Neural progenitor cell (in vitro differentiated cells): ENCODE results near the gene SUN1. TPM values are rescaled to one million over a fixed set of nuclear protein-coding genes. Genes with fewer than 3 reads are reported as not detected.
"Not testable (repeated sequence)": the region's sequence is repeated elsewhere in the genome, so short reads cannot be mapped to it uniquely, and the experiment has no call there.

Source experiments
- DNase-seq: peaks from one replicate; pipeline ENCODE4 v3.0.0-alpha.2; 2016; ENCODE audit warnings: low spot score
- H2AFZ ChIP-seq: fragments of 200-600 bp; sonication (generic); replicated peaks from 2 replicates; pipeline ENCODE4 v1.6.1; 2016; ENCODE audit warnings: antibody characterized with exemption
- H3F3A ChIP-seq: fragments of 200-600 bp; sonication (generic); 2 replicates; pipeline ENCODE4 v1.6.1; 2016; ENCODE audit warnings: antibody characterized with exemption, low read depth
- H3K27ac ChIP-seq: fragments of 200-600 bp; sonication (generic); 2 replicates; pipeline ENCODE4 v1.5.1; 2016; ENCODE audit warnings: mild to moderate bottlenecking
- H3K27me3 ChIP-seq: fragments of 200-600 bp; sonication (generic); 2 replicates; pipeline ENCODE4 v1.6.1; 2016; ENCODE audit warnings: mild to moderate bottlenecking, moderate library complexity
- H3K36me3 ChIP-seq: fragments of 200-600 bp; sonication (generic); 2 replicates; pipeline ENCODE4 v1.5.1; 2016
- H3K4me1 ChIP-seq: fragments of 200-600 bp; sonication (generic); 2 replicates; pipeline ENCODE4 v1.6.1; 2016; ENCODE audit warnings: mixed run types
- H3K4me2 ChIP-seq: fragments of 200-600 bp; sonication (generic); 2 replicates; pipeline ENCODE4 v1.6.1; 2016
- H3K4me3 ChIP-seq: fragments of 200-600 bp; sonication (generic); 2 replicates; pipeline ENCODE4 v1.5.1; 2016
- H3K79me2 ChIP-seq: fragments of 200-600 bp; sonication (generic); 2 replicates; pipeline ENCODE4 v1.6.1; 2016; ENCODE audit warnings: low read depth
- H3K9ac ChIP-seq: fragments of 200-600 bp; sonication (generic); 2 replicates; pipeline ENCODE4 v1.6.1; 2016
- H3K9me3 ChIP-seq: fragments of 200-600 bp; sonication (generic); 2 replicates; pipeline ENCODE4 v1.5.1; 2016; ENCODE audit warnings: low read depth
- H4K20me1 ChIP-seq: fragments of 200-600 bp; sonication (generic); 2 replicates; pipeline ENCODE4 v1.6.1; 2016; ENCODE audit warnings: low read depth
- H3K27ac Mint-ChIP-seq: 3 replicates; pipeline ENCODE4 v1.8.0; 2021; ENCODE audit warnings: mixed read lengths
- H3K27me3 Mint-ChIP-seq: 2 replicates; pipeline ENCODE4 v1.8.0; 2022; ENCODE audit warnings: low read depth, mild to moderate bottlenecking, inconsistent platforms, moderate library complexity, mixed read lengths; ENCODE audit not compliant: insufficient read depth
- H3K36me3 Mint-ChIP-seq: 3 replicates; pipeline ENCODE4 v1.8.0; 2021; ENCODE audit warnings: mixed read lengths
- H3K4me1 Mint-ChIP-seq: 3 replicates; pipeline ENCODE4 v1.8.0; 2021; ENCODE audit warnings: mixed read lengths
- H3K4me3 Mint-ChIP-seq: 3 replicates; pipeline ENCODE4 v1.8.0; 2021; ENCODE audit warnings: mild to moderate bottlenecking, moderate library complexity, mixed read lengths
- H3K9me3 Mint-ChIP-seq: 3 replicates; pipeline ENCODE4 v1.8.0; 2020; ENCODE audit warnings: mixed read lengths
- EZH2 ChIP-seq: fragments of 200-600 bp; sonication (generic); IDR thresholded peaks from 2 replicates; pipeline ENCODE4 v1.6.1; 2017; ENCODE audit warnings: antibody characterized with exemption, mild to moderate bottlenecking, moderate library complexity
- EZH2phosphoT487 ChIP-seq: fragments of 200-600 bp; sonication (generic); IDR thresholded peaks from 2 replicates; pipeline ENCODE4 v1.6.1; 2017; ENCODE audit warnings: antibody characterized with exemption
- total RNA-seq: library from RNA; depleted of rRNA; stranded (reverse); fragments of >200 nt; gene quantifications from 2 replicates; pipeline ENCODE4 v1.2.3, GENCODE V29; 2015; ENCODE audit warnings: low replicate concordance
- TF ChIP-seq, protein P1 (sequence below): fragments of 200-600 bp; sonication (generic); IDR thresholded peaks from 2 replicates; pipeline ENCODE4 v1.5.1; 2017; ENCODE audit warnings: antibody characterized with exemption, mild to moderate bottlenecking

The SUN1 gene
- total RNA-seq, 1 donor from 2014 or later: 104 TPM

DNA sequence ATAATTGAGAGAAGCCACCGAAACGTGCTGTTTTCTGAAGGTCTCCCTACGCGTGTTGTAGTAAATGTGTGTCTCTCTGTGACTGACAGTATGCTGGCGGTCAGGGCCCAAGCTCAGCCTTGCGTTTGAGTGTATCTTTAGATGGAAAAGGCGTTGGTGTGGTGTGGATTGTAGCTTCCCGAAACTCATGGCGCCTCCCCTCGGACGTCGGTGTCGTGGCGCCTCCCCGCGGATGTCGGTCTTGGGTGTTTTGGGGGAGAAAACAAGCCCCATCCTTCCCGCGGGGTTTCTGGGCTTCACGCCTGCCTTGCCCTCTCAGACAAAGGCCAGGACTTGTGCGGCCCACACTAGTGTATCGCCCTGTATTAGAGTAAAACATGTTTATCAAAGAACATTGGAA lies 12.8 kb downstream of the SUN1 start:
- Histone ChIP-seq H3K9me3 (no peaks in the 10 kb centered on the region), H4K20me1 (peaks cover 4% of the 10 kb centered on the region), H3K27me3 (no peaks in the 10 kb centered on the region), H2AFZ (no peak overlapping the region), H3K4me1 (no peaks in the 10 kb centered on the region), H3K79me2 (peaks cover 18% of the 10 kb centered on the region), H3K4me3 (no peak overlapping the region), H3K9ac (no peak overlapping the region), H3K36me3 (no peaks in the 10 kb centered on the region), H3F3A (no peaks in the 10 kb centered on the region), H3K4me2 (no peak overlapping the region), H3K27ac (no peak overlapping the region)
- Mint-ChIP-seq H3K4me1 (peaks cover 23% of the 10 kb centered on the region), H3K4me3 (no peak overlapping the region), H3K9me3 (peaks cover 3% of the 10 kb centered on the region), H3K27me3 (peaks cover 3% of the 10 kb centered on the region), H3K36me3 (peaks cover 29% of the 10 kb centered on the region), H3K27ac (no peak overlapping the region)
- DNase-seq: no peak
- TF ChIP-seq EZH2phosphoT487 (no peak), EZH2 (no peak)
- TF ChIP-seq, protein P1, sequence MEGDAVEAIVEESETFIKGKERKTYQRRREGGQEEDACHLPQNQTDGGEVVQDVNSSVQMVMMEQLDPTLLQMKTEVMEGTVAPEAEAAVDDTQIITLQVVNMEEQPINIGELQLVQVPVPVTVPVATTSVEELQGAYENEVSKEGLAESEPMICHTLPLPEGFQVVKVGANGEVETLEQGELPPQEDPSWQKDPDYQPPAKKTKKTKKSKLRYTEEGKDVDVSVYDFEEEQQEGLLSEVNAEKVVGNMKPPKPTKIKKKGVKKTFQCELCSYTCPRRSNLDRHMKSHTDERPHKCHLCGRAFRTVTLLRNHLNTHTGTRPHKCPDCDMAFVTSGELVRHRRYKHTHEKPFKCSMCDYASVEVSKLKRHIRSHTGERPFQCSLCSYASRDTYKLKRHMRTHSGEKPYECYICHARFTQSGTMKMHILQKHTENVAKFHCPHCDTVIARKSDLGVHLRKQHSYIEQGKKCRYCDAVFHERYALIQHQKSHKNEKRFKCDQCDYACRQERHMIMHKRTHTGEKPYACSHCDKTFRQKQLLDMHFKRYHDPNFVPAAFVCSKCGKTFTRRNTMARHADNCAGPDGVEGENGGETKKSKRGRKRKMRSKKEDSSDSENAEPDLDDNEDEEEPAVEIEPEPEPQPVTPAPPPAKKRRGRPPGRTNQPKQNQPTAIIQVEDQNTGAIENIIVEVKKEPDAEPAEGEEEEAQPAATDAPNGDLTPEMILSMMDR: no peak

DNA sequence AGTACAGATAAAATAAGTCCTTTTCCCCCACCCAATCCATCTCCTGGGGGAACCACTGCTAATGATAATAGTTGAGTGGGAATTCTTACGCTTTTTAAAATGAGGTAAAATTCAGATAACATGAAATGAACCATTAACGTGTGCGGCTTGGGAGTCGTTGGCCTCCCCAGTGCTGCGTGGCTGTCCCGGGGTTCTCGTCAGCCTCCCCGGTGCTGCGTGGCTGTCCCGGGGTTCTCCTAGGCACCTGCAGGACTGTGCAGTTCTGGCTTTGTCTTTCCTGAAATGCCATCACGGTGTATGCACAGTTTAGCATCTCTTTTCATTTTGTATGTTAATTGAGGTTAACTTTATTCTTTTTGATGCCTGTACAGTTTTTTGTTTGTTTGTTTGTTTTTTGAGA lies 13.5 kb downstream of the SUN1 start:
- H3K9me3 ChIP-seq: no peaks in the 10 kb centered on the region
- H3K27ac ChIP-seq: no peak overlapping the region
- no peak for DNase-seq
- H3K4me2 ChIP-seq: no peak overlapping the region
- Mint-ChIP-seq H3K9me3 (peaks cover 3% of the 10 kb centered on the region), H3K27ac (no peak overlapping the region), H3K27me3 (peaks cover 2% of the 10 kb centered on the region), H3K36me3 (peaks cover 29% of the 10 kb centered on the region), H3K4me1 (peaks cover 23% of the 10 kb centered on the region), H3K4me3 (no peak overlapping the region)
- H3K4me3 ChIP-seq: no peak overlapping the region
- H3K27me3 ChIP-seq: no peaks in the 10 kb centered on the region
- H2AFZ ChIP-seq: no peak overlapping the region
- H4K20me1 ChIP-seq: peaks cover 4% of the 10 kb centered on the region
- no peak for TF ChIP-seq EZH2phosphoT487
- no peak overlapping the region for H3K9ac ChIP-seq
- H3K4me1 ChIP-seq: no peaks in the 10 kb centered on the region
- H3K79me2 ChIP-seq: peaks cover 21% of the 10 kb centered on the region
- H3F3A ChIP-seq: no peaks in the 10 kb centered on the region
- H3K36me3 ChIP-seq: no peaks in the 10 kb centered on the region

DNA sequence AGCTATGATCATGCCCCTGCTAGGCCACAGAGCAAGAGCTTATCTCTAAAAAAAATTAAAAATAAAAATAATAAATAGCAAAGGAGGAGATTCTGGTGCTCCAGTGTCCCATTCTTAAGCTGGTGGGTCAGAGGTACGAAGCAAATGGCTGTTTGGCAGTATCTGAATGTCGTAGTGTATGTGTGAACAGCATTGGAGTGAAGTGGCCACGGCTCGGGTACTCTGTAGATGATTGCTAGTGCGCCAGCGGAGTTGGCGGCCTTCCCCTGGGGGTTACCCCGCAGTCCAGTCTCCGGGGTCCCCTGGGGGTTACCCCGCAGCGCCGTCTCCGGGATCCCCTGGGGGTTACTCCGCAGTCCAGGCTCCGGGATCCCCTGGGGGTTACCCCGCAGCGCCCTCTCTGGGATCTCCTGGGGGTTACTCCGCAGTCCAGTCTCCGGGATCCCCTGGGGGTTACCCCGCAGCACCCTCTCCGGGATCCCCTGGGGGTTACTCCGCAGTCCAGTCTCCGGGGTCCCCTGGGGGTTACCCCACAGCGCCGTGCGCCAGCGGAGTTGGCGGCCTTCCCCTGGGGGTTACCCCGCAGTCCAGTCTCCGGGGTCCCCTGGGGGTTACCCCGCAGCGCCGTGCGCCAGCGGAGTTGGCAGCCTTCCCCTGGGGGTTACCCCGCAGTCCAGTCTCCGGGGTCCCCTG lies 14.8 kb downstream of the SUN1 start:
- not testable (repeated sequence) for H3K9me3 ChIP-seq, H3K9ac ChIP-seq, DNase-seq, H3K4me3 Mint-ChIP-seq, H3K4me3 ChIP-seq, H3K27me3 ChIP-seq, H3K9me3 Mint-ChIP-seq, H3K27me3 Mint-ChIP-seq, H2AFZ ChIP-seq, H3K27ac Mint-ChIP-seq, H3K4me2 ChIP-seq, H3K27ac ChIP-seq, H4K20me1 ChIP-seq, H3F3A ChIP-seq, H3K36me3 ChIP-seq, H3K4me1 ChIP-seq
- Mint-ChIP-seq H3K36me3 (peaks cover 29% of the 10 kb centered on the region), H3K4me1 (peaks cover 17% of the 10 kb centered on the region)
- peaks cover 21% of the 10 kb centered on the region for H3K79me2 ChIP-seq

DNA sequence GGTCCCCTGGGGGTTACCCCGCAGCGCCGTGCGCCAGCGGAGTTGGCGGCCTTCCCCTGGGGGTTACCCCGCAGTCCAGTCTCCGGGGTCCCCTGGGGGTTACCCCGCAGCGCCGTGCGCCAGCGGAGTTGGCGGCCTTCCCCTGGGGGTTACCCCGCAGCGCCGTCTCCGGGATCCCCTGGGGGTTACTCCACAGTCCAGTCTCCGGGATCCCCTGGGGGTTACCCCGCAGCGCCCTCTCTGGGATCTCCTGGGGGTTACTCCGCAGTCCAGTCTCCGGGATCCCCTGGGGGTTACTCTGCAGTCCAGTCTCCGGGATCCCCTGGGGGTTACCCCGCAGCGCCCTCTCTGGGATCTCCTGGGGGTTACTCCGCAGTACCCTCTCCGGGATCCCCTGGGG lies 15.5 kb downstream of the SUN1 start:
- H3K27me3 ChIP-seq, H4K20me1 ChIP-seq, H3K27me3 Mint-ChIP-seq, H3F3A ChIP-seq, H3K4me3 ChIP-seq, DNase-seq, H3K4me1 ChIP-seq, H3K9ac ChIP-seq, H3K4me2 ChIP-seq, H3K27ac ChIP-seq, H3K36me3 ChIP-seq, H3K4me3 Mint-ChIP-seq, H3K9me3 Mint-ChIP-seq, H3K27ac Mint-ChIP-seq, H3K9me3 ChIP-seq, H2AFZ ChIP-seq: not testable (repeated sequence)
- H3K4me1 Mint-ChIP-seq: peaks cover 11% of the 10 kb centered on the region
- H3K79me2 ChIP-seq: peaks cover 21% of the 10 kb centered on the region
- H3K36me3 Mint-ChIP-seq: peaks cover 32% of the 10 kb centered on the region

DNA sequence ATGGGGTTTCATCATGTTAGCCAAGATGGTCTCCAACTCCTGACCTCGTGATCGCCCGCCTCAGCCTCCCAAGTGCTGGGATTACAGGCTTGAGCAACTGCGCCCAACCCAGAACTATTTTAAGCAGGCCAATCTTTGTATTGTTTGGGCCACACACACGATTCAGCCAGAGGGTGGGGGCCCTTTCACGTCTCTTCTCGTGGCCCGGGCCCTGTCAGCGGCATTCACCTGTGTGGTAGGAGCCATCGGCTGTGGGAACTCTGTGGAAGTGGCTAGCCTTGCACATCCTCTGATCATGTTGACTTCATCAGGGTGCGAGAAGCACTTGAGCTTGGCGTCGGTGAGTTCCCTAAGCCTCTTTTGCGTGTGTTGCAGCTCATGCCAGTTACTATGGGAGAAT lies 16.9 kb downstream of the SUN1 start:
- H3K9me3 Mint-ChIP-seq: peaks cover 3% of the 10 kb centered on the region
- H3K27me3 Mint-ChIP-seq: peaks cover 2% of the 10 kb centered on the region
- Histone ChIP-seq H3K4me2 (no peak overlapping the region), H3F3A (no peaks in the 10 kb centered on the region), H3K4me1 (no peaks in the 10 kb centered on the region), H3K9me3 (no peaks in the 10 kb centered on the region), H3K4me3 (no peak overlapping the region), H2AFZ (no peak overlapping the region), H3K27ac (no peak overlapping the region), H3K79me2 (peaks cover 21% of the 10 kb centered on the region), H4K20me1 (no peaks in the 10 kb centered on the region), H3K27me3 (no peaks in the 10 kb centered on the region), H3K36me3 (no peaks in the 10 kb centered on the region), H3K9ac (no peak overlapping the region)
- H3K36me3 Mint-ChIP-seq: peaks cover 31% of the 10 kb centered on the region
- no peaks in the 10 kb centered on the region for H3K4me1 Mint-ChIP-seq
- no peak overlapping the region for H3K27ac Mint-ChIP-seq
- DNase-seq: no peak
- no peak overlapping the region for H3K4me3 Mint-ChIP-seq
- TF ChIP-seq EZH2phosphoT487 (no peak), EZH2 (no peak)
- TF ChIP-seq, protein P1: no peak
